Activated naive CD8-positive, alpha-beta T cell treated with anti-CD3 and anti-CD28 coated beads for 36 hours (primary cell): ENCODE measurements around the gene FFAR2. TPM values are rescaled to one million over a fixed set of nuclear protein-coding genes. Genes with fewer than 3 reads are reported as not detected.
"Not testable (repeated sequence)": the region's sequence is repeated elsewhere in the genome, so short reads cannot be mapped to it uniquely, and the experiment has no call there.

Source experiments
- DNase-seq: peaks from one replicate; pipeline ENCODE4 v3.0.0; 2021
- H3K27ac Mint-ChIP-seq: one replicate; pipeline ENCODE4 v1.8.0; 2022; ENCODE audit warnings: mild to moderate bottlenecking, moderate library complexity, mixed read lengths
- H3K27me3 Mint-ChIP-seq: one replicate; pipeline ENCODE4 v1.8.0; 2022; ENCODE audit warnings: mild to moderate bottlenecking, mixed read lengths
- H3K36me3 Mint-ChIP-seq: one replicate; pipeline ENCODE4 v1.8.0; 2021; ENCODE audit warnings: mild to moderate bottlenecking, mixed read lengths
- H3K4me1 Mint-ChIP-seq: one replicate; pipeline ENCODE4 v1.8.0; 2021; ENCODE audit warnings: mixed read lengths
- H3K4me3 Mint-ChIP-seq: one replicate; pipeline ENCODE4 v1.8.0; 2022; ENCODE audit warnings: mild to moderate bottlenecking, moderate library complexity, mixed read lengths
- H3K9me3 Mint-ChIP-seq: one replicate; pipeline ENCODE4 v1.8.0; 2022; ENCODE audit warnings: mixed read lengths
- total RNA-seq, 2 experiments: library from RNA; stranded (reverse); gene quantifications; one replicate each; pipeline ENCODE4 v1.2.3, GENCODE V29; 2021

The FFAR2 gene
- total RNA-seq, 2 experiments from 2014 or later, result not detected

DNA sequence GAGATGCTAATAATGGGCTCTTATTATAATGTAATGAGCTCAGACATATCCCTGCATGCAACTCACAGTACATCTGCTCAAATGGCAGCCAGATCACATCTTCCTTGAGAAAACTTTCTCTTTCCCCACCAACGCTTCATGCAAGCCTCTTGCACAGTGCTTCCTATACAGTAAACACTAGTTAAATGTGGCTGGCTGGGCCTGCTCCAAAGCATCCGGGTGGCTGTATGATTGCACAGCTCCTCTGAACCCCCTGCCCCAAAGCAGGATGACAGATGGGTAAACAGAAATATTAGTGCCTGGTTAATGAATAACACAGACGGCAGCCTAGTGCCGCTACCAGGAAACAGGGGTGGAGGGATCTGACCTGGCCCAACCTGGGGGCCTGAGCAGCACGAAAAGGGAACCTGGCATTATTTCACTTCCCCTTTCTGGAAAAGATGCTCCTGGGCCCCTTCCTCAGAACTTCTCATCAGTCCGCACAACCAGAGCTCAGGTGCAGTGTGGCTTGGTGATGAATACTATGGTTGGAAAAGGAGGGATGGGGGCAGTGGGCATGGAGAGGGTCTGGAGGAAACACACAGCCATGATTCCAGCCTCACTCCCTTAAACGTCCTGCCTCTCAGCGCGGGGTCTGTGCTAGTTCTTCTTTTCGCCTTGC, 10.8 kb downstream of the FFAR2 start:
- Mint-ChIP-seq H3K27ac (no peak overlapping the region), H3K36me3 (no peaks in the 10 kb centered on the region), H3K4me1 (peaks cover 25% of the 10 kb centered on the region), H3K4me3 (no peak overlapping the region), H3K27me3 (no peaks in the 10 kb centered on the region), H3K9me3 (no peaks in the 10 kb centered on the region)
- DNase-seq, result no peak

DNA sequence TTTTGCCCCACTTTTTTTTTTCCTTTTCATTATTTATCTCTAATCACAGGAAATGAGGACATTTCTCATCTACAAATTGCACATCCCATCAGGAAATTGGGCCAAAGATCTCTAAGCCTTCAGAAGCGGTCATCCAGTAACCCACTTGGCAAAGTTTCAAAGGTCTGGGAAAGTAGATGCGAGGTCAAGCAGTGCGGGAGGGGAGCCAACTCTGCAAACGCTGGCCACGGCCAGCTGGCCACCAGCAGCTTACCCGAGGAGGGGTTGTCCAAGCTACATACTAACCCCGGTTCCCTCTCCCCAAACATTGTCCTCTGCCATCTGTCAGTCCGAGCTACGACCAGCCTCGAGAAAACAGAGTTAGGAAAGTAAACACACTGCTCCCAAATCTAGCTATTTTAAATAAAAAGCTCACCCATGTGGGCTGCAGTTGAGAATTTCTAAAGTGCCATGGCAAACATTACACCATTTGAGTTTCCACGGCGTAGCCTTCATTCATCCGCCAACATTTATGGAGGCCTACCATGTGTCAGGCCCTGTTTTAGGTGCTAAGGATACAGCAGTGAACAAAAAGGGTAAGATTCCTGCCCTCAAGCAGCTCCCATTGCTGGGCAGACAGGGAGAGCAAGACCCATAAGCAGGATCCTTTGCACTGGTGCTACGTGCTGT, 11.5 kb downstream of the FFAR2 start:
- Mint-ChIP-seq H3K9me3 (no peaks in the 10 kb centered on the region), H3K27ac (peak overlapping the region; percentile 43), H3K36me3 (no peaks in the 10 kb centered on the region), H3K4me3 (no peak overlapping the region), H3K4me1 (peaks cover 25% of the 10 kb centered on the region), H3K27me3 (no peaks in the 10 kb centered on the region)
- no peak for DNase-seq

DNA sequence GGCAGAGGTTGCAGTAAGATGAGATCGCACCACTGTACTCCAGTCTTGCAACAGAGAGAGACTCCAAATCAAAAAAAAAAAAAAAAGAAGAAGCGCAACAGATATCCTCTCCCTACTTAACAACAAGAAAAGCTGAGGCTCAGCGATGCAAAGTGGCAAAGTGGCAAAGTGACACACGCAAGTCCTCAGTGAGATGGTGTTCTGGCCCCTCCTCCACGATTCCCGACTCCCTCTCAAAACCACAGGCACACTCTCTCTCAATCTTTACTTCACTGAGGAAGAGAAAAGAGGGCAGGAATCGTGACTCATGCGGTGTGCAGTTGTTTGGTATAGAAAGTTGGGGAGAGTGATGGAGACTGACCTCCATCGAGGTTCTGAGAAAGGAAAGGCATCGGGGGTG, 12.6 kb downstream of the FFAR2 start:
- Mint-ChIP-seq H3K27ac (no peak overlapping the region), H3K4me3 (no peak overlapping the region), H3K27me3 (no peaks in the 10 kb centered on the region), H3K36me3 (no peaks in the 10 kb centered on the region), H3K9me3 (no peaks in the 10 kb centered on the region), H3K4me1 (peaks cover 25% of the 10 kb centered on the region)
- DNase-seq, result no peak

DNA sequence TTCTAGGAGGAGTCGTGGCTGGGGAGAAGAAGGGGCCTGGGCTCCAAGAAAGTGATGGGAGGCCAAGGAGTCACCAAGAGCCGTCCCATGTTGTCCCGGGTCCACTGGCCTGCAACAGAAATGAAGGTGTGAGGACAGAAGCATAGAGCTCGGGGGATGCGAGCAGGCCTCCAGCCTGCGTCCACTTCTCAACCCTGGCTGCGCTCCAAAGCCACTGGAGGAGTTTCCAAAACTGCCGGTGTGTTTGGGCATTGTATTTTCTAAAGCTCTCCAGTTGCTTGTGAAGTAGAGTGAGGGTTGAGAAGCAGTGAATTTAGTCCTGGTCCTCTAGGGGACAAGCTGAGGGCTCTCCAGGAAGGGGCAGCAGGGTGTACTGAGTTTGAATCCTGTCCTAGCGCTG, 13.0 kb downstream of the FFAR2 start:
- peaks cover 25% of the 10 kb centered on the region for H3K4me1 Mint-ChIP-seq
- H3K27ac Mint-ChIP-seq, result no peak overlapping the region
- no peaks in the 10 kb centered on the region for H3K27me3 Mint-ChIP-seq
- no peak overlapping the region for H3K4me3 Mint-ChIP-seq
- H3K36me3 Mint-ChIP-seq, result no peaks in the 10 kb centered on the region
- no peak for DNase-seq
- H3K9me3 Mint-ChIP-seq, result no peaks in the 10 kb centered on the region

DNA sequence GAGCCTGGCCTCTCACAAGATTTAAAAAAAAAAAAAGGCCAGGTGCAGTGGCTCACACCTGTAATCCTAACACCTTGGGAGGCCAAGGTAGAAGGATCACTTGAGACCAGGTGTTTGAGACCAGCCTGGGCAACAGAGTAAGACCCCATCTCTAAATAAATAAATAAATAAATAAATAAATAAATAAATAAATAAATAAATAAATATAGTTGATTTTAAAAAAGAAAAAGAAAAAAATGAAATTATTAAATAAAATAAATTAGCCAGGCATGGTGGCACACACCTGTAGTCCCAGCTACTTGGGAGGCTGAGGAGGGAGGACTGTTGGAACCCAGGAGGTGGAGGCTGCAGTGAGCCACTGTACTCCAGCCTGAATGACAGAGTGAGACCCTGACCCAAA, 13.7 kb downstream of the FFAR2 start:
- H3K9me3 Mint-ChIP-seq, H3K4me3 Mint-ChIP-seq, DNase-seq, H3K27ac Mint-ChIP-seq, H3K36me3 Mint-ChIP-seq, H3K27me3 Mint-ChIP-seq: not testable (repeated sequence)
- peaks cover 23% of the 10 kb centered on the region for H3K4me1 Mint-ChIP-seq

DNA sequence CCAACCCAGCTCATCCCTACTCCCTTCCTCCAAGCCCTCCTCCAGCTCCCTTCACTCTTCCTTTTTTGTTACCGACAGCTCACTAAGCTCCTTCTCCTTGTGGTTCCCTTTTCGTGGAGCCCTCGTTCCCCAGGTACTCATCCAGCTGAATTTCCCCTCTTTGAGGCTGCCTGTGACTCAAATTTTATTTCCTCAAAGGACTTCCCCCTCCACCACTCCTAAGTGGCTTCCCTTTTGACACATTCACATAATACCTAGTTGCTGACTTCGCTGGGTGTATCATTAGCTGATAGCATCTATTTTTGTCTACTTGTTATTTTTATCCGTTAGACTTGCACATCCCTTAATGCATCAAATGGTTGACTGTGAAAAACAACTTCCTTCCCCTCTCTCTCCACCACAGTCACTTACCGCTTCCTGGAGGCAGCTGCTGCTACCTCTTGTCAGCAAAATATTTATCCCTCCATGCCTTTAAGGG, 14.5 kb downstream of the FFAR2 start:
- Mint-ChIP-seq H3K9me3 (no peaks in the 10 kb centered on the region), H3K27me3 (no peaks in the 10 kb centered on the region), H3K4me1 (peaks cover 20% of the 10 kb centered on the region), H3K4me3 (peak overlapping the region; percentile 38), H3K27ac (peak overlapping the region; percentile 81), H3K36me3 (no peaks in the 10 kb centered on the region)
- DNase-seq, result no peak

DNA sequence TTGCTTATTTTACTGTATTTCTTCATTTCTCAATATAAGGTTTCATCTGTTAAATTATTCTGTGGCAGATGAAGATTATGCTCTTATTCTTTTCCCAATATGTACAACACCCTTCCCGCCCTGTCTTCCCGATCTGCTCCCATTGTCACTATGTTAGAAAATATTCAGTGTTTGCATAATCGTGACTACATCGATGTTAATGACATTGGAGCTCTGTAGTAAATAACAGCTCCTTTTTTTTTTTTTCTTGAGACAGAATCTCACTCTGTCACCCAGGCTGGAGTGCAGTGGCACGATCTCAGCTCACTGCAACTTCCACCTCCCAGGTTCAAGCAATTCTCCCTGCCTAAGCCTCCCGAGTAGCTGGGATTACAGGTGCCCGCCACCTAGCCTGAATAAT, 14.9 kb downstream of the FFAR2 start:
- not testable (repeated sequence) for H3K27me3 Mint-ChIP-seq, H3K9me3 Mint-ChIP-seq, DNase-seq, H3K36me3 Mint-ChIP-seq
- Mint-ChIP-seq H3K27ac (peak overlapping the region; percentile 58), H3K4me1 (peaks cover 20% of the 10 kb centered on the region), H3K4me3 (peak overlapping the region; percentile 7)

DNA sequence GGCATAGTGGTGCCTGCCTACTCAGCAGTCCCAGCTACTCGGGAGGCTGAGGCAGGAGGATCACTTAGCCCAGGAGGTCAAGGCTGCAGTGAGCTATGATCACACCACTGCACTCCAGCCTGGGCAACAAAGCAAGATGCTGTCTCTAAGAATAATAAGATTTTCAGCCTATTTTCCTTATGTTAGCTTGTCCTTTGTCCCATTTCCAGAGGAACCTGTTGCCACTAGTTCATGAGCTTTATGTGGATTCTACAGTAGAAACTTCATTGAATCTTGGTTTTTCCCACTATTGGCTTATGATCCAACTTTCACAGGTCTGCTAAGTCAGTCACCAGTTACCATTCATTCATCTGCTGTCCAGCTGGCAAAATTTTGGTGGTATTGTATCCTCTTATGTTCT, 18.2 kb downstream of the FFAR2 start:
- Mint-ChIP-seq H3K9me3 (no peaks in the 10 kb centered on the region), H3K27me3 (no peaks in the 10 kb centered on the region)

DNA sequence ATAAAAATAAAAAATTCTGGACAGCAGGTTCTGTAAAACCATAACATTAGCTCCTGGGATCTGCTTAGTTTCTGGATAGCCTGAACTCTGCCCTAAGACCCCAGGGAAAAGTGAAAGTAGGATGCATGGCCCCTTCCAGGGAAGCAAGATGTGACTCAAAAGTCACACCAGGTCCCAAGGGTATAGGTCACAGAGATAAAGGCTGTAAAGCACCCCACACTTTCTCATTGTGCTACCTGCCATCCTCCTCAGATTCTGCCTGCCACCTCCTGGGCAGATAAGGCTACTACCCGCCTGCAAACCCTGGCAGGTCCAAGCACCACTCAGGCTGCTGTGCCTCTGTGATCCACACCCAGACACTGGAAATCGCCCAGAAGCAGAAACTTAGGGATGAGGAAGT, 20.6 kb downstream of the FFAR2 start:
- peak; percentile 49 for DNase-seq
- Mint-ChIP-seq H3K27ac (no peak overlapping the region), H3K4me1 (peaks cover 2% of the 10 kb centered on the region), H3K36me3 (no peaks in the 10 kb centered on the region), H3K27me3 (no peaks in the 10 kb centered on the region), H3K9me3 (no peaks in the 10 kb centered on the region), H3K4me3 (no peak overlapping the region)

More for the DNA sequence above, 18.2 kb downstream of the FFAR2 start:
- Mint-ChIP-seq H3K36me3 (no peaks in the 10 kb centered on the region), H3K4me1 (peaks cover 16% of the 10 kb centered on the region), H3K27ac (no peak overlapping the region), H3K4me3 (no peak overlapping the region)
- no peak for DNase-seq

DNA sequence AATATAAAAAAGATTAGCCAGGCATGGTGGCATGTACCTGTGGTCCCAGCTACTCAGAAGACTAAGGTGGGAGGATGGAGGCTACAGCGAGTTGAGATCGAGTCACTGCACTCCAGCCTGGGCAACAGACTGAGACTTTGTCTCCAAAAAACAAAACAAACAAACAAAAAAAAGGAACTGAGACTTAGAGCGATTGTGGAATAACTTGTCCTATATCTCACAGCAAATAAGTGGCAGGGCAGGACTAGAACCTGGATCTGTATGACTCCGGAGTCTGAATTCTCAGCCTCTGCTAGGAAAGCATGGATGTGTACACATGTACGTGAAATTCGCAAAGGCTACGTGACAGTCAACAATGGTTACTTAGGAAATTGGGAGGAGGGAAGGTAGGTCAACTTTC, 22.1 kb downstream of the FFAR2 start:
- H3K36me3 Mint-ChIP-seq, result no peaks in the 10 kb centered on the region
- no peaks in the 10 kb centered on the region for H3K27me3 Mint-ChIP-seq
- no peak overlapping the region for H3K27ac Mint-ChIP-seq
- H3K4me1 Mint-ChIP-seq, result peaks cover 1% of the 10 kb centered on the region
- DNase-seq, result no peak
- no peaks in the 10 kb centered on the region for H3K9me3 Mint-ChIP-seq
- H3K4me3 Mint-ChIP-seq, result no peak overlapping the region

DNA sequence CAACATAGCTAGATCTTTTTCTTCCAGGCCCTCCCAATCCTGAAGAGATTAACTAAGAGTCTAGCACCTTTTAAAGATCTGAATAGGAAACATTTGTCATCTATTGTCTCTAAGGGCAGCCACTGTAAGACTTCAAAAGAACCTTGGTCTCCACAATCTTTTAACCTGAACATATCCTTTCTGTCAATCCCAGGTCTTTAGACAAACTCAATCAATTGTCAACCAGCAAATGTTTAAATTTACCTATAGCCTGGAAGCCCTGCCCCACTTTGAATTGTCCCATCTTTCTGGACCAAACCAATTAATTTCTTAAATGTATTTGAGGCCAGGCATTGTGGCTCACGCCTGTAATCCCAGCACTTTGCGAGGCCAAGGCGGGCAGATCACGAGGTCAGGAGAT, 23.0 kb downstream of the FFAR2 start:
- H3K27ac Mint-ChIP-seq, H3K36me3 Mint-ChIP-seq, H3K9me3 Mint-ChIP-seq, H3K4me1 Mint-ChIP-seq, DNase-seq, H3K27me3 Mint-ChIP-seq, H3K4me3 Mint-ChIP-seq: not testable (repeated sequence)

DNA sequence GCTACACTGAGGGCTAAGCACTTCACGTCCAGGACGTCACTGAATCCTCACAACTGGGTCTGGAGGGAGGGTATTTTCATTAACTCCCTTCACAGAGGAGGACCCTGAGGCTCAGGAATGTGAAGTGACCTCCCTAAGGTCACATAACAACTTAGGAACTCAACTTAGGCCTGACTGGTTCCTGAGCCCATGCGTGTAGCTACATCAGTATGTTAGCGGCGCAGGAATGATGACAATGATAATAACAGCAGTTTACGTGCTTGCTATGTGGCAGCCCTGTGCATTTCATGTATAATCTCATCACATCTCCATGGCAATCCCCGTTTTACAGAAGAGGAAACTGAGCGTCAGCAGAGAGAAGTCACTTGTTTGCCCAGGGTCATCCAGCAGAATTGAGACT, 23.9 kb downstream of the FFAR2 start:
- no peak for DNase-seq
- Mint-ChIP-seq H3K9me3 (no peaks in the 10 kb centered on the region), H3K27ac (no peak overlapping the region), H3K36me3 (no peaks in the 10 kb centered on the region), H3K4me3 (no peak overlapping the region), H3K4me1 (peaks cover 1% of the 10 kb centered on the region), H3K27me3 (peaks cover 4% of the 10 kb centered on the region)

DNA sequence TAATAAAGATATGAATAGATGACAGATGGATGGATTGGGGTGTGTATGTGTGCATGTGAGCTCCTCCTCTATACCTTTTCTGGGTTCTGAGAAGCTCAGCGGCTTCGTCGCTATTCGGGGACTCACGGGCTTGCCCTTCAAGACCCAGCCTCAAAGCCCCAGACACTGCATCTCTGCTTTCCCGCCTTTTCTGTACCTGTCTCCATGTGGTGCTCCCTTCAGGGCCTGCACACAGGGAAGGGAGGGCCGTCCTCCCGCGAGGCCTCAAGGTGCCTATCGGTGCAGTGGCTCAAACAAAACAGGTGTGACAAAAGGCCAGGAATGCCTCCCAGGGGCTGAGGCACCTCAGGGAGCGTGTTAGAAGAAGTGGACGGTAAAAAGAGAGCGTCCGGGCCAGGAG, 26.0 kb downstream of the FFAR2 start:
- no peak for DNase-seq
- H3K27ac Mint-ChIP-seq, result no peak overlapping the region
- H3K9me3 Mint-ChIP-seq, result no peaks in the 10 kb centered on the region
- peaks cover 4% of the 10 kb centered on the region for H3K27me3 Mint-ChIP-seq
- H3K4me3 Mint-ChIP-seq, result no peak overlapping the region
- no peaks in the 10 kb centered on the region for H3K36me3 Mint-ChIP-seq
- H3K4me1 Mint-ChIP-seq, result no peaks in the 10 kb centered on the region

DNA sequence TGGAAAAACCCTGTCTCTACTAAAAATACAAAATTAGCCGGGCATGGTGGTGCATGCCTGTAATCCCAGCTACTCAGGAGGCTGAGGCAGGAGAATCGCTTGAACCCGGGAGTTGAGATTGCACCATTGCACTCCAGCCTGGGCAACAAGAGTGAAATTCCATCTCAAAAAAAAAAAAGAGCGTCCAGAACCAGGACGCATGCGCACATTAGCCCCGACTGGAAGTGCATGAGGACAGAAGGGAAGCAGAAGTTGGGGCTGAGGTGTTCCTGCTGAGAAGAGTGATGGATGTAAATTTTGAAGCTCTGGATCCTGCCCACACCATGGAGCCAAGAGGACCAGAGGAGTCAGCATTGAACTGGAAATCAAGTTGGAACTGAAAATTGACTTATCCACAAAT, 26.5 kb downstream of the FFAR2 start:
- H3K27me3 Mint-ChIP-seq, result not testable (repeated sequence)

DNA sequence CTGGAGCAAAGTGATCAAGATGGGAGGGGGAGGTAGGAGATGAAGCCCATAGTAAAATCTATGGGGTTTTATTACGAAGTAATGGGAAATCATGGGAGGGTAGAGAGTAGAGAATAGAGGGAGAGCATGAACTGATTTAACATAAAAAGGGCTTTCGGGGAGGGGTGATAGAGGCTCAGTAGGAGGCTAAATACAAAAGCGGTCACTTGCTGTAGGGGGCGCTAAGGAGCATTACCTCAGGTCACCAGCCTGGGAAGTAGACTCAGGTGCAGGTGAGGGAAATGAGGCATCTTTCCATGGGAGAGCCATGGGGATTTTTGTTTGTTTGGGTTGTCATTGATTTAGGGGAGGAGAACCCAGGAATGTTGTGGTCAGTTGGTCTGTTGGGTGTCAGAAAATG, 28.1 kb downstream of the FFAR2 start:
- DNase-seq, result no peak
- H3K27me3 Mint-ChIP-seq, result peaks cover 4% of the 10 kb centered on the region
- no peaks in the 10 kb centered on the region for H3K4me1 Mint-ChIP-seq
- no peaks in the 10 kb centered on the region for H3K36me3 Mint-ChIP-seq
- no peak overlapping the region for H3K4me3 Mint-ChIP-seq
- no peaks in the 10 kb centered on the region for H3K9me3 Mint-ChIP-seq
- no peak overlapping the region for H3K27ac Mint-ChIP-seq

More for the DNA sequence above, 26.5 kb downstream of the FFAR2 start:
- H3K9me3 Mint-ChIP-seq, DNase-seq, H3K36me3 Mint-ChIP-seq, H3K27ac Mint-ChIP-seq, H3K4me3 Mint-ChIP-seq, H3K4me1 Mint-ChIP-seq: not testable (repeated sequence)
